ENCODE data around the gene FGF1. TPM values are rescaled to one million over a fixed set of nuclear protein-coding genes. Genes with fewer than 3 reads are reported as not detected.
A peak's percentile ranks its signal among the peaks of the same experiment; 100 is the strongest.

Gene FGF1
- total RNA-seq, 1 experiment from 2014 or later = 3.2 TPM

- no CpG with 5 or more reads among the region's 2 CpGs for WGBS (ENCODE audit: extremely low coverage, insufficient read length, low lambda C conversion rate)
- no peak overlapping the region for H2AK5ac ChIP-seq (ENCODE audit: insufficient read length, low read length)
- H2BK20ac ChIP-seq (ENCODE audit: low read depth, low read length, poor library complexity, severe bottlenecking) = no peak overlapping the region
- H3K27ac Mint-ChIP-seq = peak overlapping the region in 1 of 3 experiments; percentile 86; a peak in 2 of 7 replicates
- no peak overlapping the region for H3K14ac ChIP-seq (ENCODE audit: insufficient read depth, low read length)
- H3K27me3 Mint-ChIP-seq (ENCODE audit: low read depth) = peaks cover 1% of the 10 kb centered on the region; the same call in 1 of the 2 replicates
- no peak overlapping the region for H2BK120ac ChIP-seq (ENCODE audit: low read depth, low read length, poor library complexity, severe bottlenecking)
- no peaks in the 10 kb centered on the region for H4K20me1 ChIP-seq (ENCODE audit: control insufficient read depth, insufficient read depth, insufficient read length)
- peaks cover 24 to 35% of the 10 kb centered on the region in 2 experiments for H3K4me1 Mint-ChIP-seq
- no peak for TF ChIP-seq CTCF (conservative IDR thresholded peaks at IDR 0.05)
- H3K23me2 ChIP-seq (ENCODE audit: insufficient read length, low read depth, low read length, poor library complexity, severe bottlenecking) = peaks cover 5% of the 10 kb centered on the region
- no peak overlapping the region for H3K27ac ChIP-seq (ENCODE audit: insufficient read length, low read depth, low read length)
- H4K91ac ChIP-seq (ENCODE audit: insufficient read length, low read depth, low read length) = no peak overlapping the region
- no peaks in the 10 kb centered on the region for H3K79me2 ChIP-seq (ENCODE audit: insufficient read depth, low read length)
- H3K4ac ChIP-seq (ENCODE audit: low read depth, low read length) = no peak overlapping the region
- no peak overlapping the region for H4K8ac ChIP-seq (replicated peaks; ENCODE audit: insufficient read length, low read depth, low read length)
- peaks cover 6% of the 10 kb centered on the region; the same call in 1 of the 2 replicates for H3K4me1 ChIP-seq (ENCODE audit: insufficient read depth, low read length)
- H4K5ac ChIP-seq (ENCODE audit: insufficient read length, low read depth, low read length) = no peak overlapping the region
- H3K23ac ChIP-seq (ENCODE audit: insufficient read length, low read depth, low read length) = no peak overlapping the region
- H3K9me3 Mint-ChIP-seq = no peaks in the 10 kb centered on the region; a peak in 1 of 5 replicates
- no peak overlapping the region for H2BK15ac ChIP-seq (ENCODE audit: low read depth, low read length)
- no peak overlapping the region for H2BK12ac ChIP-seq (ENCODE audit: insufficient read length, low read depth, low read length)
- H3K4me2 ChIP-seq (ENCODE audit: insufficient read depth, insufficient read length, low read length) = no peak overlapping the region
- no peak overlapping the region for H3K9ac ChIP-seq (ENCODE audit: extremely low read depth, insufficient read length, low read length)
- H3K36me3 Mint-ChIP-seq (ENCODE audit: insufficient read depth in 1 of 3, low read depth in 3 of 3) = no peaks in the 10 kb centered on the region; a peak in 1 of 7 replicates
- H2AFZ ChIP-seq (ENCODE audit: low read length) = no peak overlapping the region
- H3K56ac ChIP-seq (ENCODE audit: insufficient read length, low read depth, low read length) = no peak overlapping the region
- H3T11ph ChIP-seq (ENCODE audit: low read length) = no peak overlapping the region
- H3K4me3 Mint-ChIP-seq = no peak overlapping the region
- DNase-seq = no peak
- no peaks in the 10 kb centered on the region for H3K27me3 ChIP-seq (ENCODE audit: insufficient read depth, low read length)
- no peaks in the 10 kb centered on the region for H3K79me1 ChIP-seq (ENCODE audit: insufficient read depth, low read depth, low read length, poor library complexity, severe bottlenecking)
- H3K9me3 ChIP-seq (ENCODE audit: control insufficient read depth, low read depth, low read length) = no peaks in the 10 kb centered on the region
- no peak overlapping the region for H2BK5ac ChIP-seq (ENCODE audit: insufficient read length, low read length)
- no peak overlapping the region for H3K18ac ChIP-seq (ENCODE audit: insufficient read length, low read depth, low read length)
Observed at GRCh38 chr5:142550471-142550870, 135.4 kb downstream of the FGF1 start.
